Peyer's patch (tissue), 4 donors: ENCODE data around the gene NTN1. TPM values are rescaled to one million over a fixed set of nuclear protein-coding genes. Genes with fewer than 3 reads are reported as not detected.

Experiments
- DNase-seq, 3 donors: peaks; one replicate each; pipeline ENCODE4 v3.0.0-alpha.2; 2017 to 2019
- H3K27ac ChIP-seq, 4 donors: fragments of 200-600 bp; sonication (generic); one replicate each; pipeline ENCODE4 v1.5.1; 2016 to 2019
- H3K27me3 ChIP-seq, 2 donors: fragments of 200-600 bp; sonication (generic); one replicate each; pipeline ENCODE4 v1.5.1; 2019
- H3K36me3 ChIP-seq, 3 donors: fragments of 200-600 bp; sonication (generic); one replicate each; pipeline ENCODE4 v1.5.1; 2016 to 2019
- H3K4me1 ChIP-seq, 4 donors: fragments of 200-600 bp; sonication (generic); one replicate each; pipeline ENCODE4 v1.5.1; 2016 to 2019
- H3K4me3 ChIP-seq, 4 donors: fragments of 200-600 bp; sonication (generic); 1 replicate in 3 of 4; 2 replicates in 1 of 4; pipeline ENCODE4 v1.5.1; 2016 to 2019; ENCODE audit warnings: mild to moderate bottlenecking in 1 of 4
- H3K9me3 ChIP-seq, 4 donors: fragments of 200-600 bp; sonication (generic); one replicate each; pipeline ENCODE4 v1.5.1; 2016 to 2019; ENCODE audit warnings: mild to moderate bottlenecking in 1 of 4
- CTCF ChIP-seq, 6 experiments: fragments of 450-650 bp in 4 of 6; fragments of 200-600 bp in 2 of 6; sonication (generic) in 1 of 6; IDR thresholded peaks; one replicate each; pipeline ENCODE4 v1.5.1; 2017 to 2019; ENCODE audit warnings: antibody characterized with exemption in 6 of 6, mild to moderate bottlenecking in 3 of 6, moderate library complexity in 1 of 6
- POLR2A ChIP-seq, 2 donors: fragments of 450-650 bp; IDR thresholded peaks; one replicate each; pipeline ENCODE4 v1.5.1; 2017; ENCODE audit warnings: antibody characterized with exemption in 2 of 2, mild to moderate bottlenecking in 2 of 2, moderate library complexity in 2 of 2
- total RNA-seq, 4 donors: library from RNA; depleted of rRNA; stranded (reverse); fragments of >200 nt; gene quantifications; one replicate each; pipeline ENCODE4 v1.1.0, GENCODE V29; 2016

Gene NTN1
- total RNA-seq, 4 donors from 2014 or later = 4.0 to 17.3 (median 10.9) TPM

GRCh38 chr17:9229160-9229825, 208.0 kb downstream of the NTN1 start:
- TF ChIP-seq POLR2A (IDR thresholded peaks at IDR 0.05) (no peak), CTCF (IDR thresholded peaks at IDR 0.05) (no peak)

GRCh38 chr17:9229826-9230201, 208.5 kb downstream of the NTN1 start:
- H3K4me3 ChIP-seq = no peak overlapping the region
- no peaks in the 10 kb centered on the region for H3K4me1 ChIP-seq
- TF ChIP-seq CTCF (IDR thresholded peaks at IDR 0.05) (no peak), POLR2A (IDR thresholded peaks at IDR 0.05) (no peak)
- H3K27me3 ChIP-seq = no peaks in the 10 kb centered on the region
- no peak overlapping the region for H3K27ac ChIP-seq
- H3K36me3 ChIP-seq = no peaks in the 10 kb centered on the region
- H3K9me3 ChIP-seq = no peaks in the 10 kb centered on the region
- DNase-seq = no peak

More at GRCh38 chr17:9229160-9229825, 208.0 kb downstream of the NTN1 start:
- H3K36me3 ChIP-seq = no peaks in the 10 kb centered on the region
- H3K9me3 ChIP-seq = no peaks in the 10 kb centered on the region
- no peaks in the 10 kb centered on the region for H3K27me3 ChIP-seq
- H3K27ac ChIP-seq = peak overlapping the region in 1 of 4 donors; percentile 30
- DNase-seq = no peak
- no peaks in the 10 kb centered on the region for H3K4me1 ChIP-seq
- no peak overlapping the region for H3K4me3 ChIP-seq

- Histone ChIP-seq H3K4me1 (no peaks in the 10 kb centered on the region), H3K9me3 (no peaks in the 10 kb centered on the region), H3K36me3 (no peaks in the 10 kb centered on the region), H3K27ac (no peak overlapping the region), H3K4me3 (no peak overlapping the region), H3K27me3 (no peaks in the 10 kb centered on the region)
- TF ChIP-seq CTCF (IDR thresholded peaks at IDR 0.05) (no peak), POLR2A (IDR thresholded peaks at IDR 0.05) (no peak)
- no peak for DNase-seq
These were observed 209.0 kb downstream of the NTN1 start for GRCh38 chr17:9230346-9230745.

- H3K9me3 ChIP-seq = no peaks in the 10 kb centered on the region
- no peaks in the 10 kb centered on the region for H3K27me3 ChIP-seq
- TF ChIP-seq POLR2A (IDR thresholded peaks at IDR 0.05) (no peak), CTCF (IDR thresholded peaks at IDR 0.05) (no peak)
- DNase-seq = no peak
- no peaks in the 10 kb centered on the region for H3K36me3 ChIP-seq
- no peak overlapping the region for H3K27ac ChIP-seq
- H3K4me3 ChIP-seq = no peak overlapping the region
- no peaks in the 10 kb centered on the region for H3K4me1 ChIP-seq
These were observed 209.6 kb downstream of the NTN1 start for GRCh38 chr17:9230861-9231260.

- TF ChIP-seq POLR2A (IDR thresholded peaks at IDR 0.05) (no peak), CTCF (IDR thresholded peaks at IDR 0.05) (no peak)
- Histone ChIP-seq H3K36me3 (no peaks in the 10 kb centered on the region), H3K27me3 (no peaks in the 10 kb centered on the region), H3K9me3 (no peaks in the 10 kb centered on the region), H3K4me3 (no peak overlapping the region), H3K4me1 (no peaks in the 10 kb centered on the region), H3K27ac (no peak overlapping the region)
- DNase-seq = no peak
These were observed 210.3 kb downstream of the NTN1 start for GRCh38 chr17:9231449-9232154.
